ENCODE measurements around the gene EVI2A. TPM values are rescaled to one million over a fixed set of nuclear protein-coding genes. Genes with fewer than 3 reads are reported as not detected.
"Not testable (repeated sequence)": the region's sequence is repeated elsewhere in the genome, so short reads cannot be mapped to it uniquely, and the experiment has no call there.

The EVI2A gene
- total and polyA plus RNA-seq, 8 donors, result 1.9 to 30.9 (median 2.9) TPM

- no peak for ATAC-seq
- DNase-seq, result no peak
- H3K9me3 ChIP-seq, result no peaks in the 10 kb centered on the region
- H3K4me3 ChIP-seq, result no peak overlapping the region
- no peaks in the 10 kb centered on the region for H3K4me1 ChIP-seq
- intact Hi-C loops (cut with DNase I), result no loop called here
- no peaks in the 10 kb centered on the region for H3K27me3 ChIP-seq
- no peak overlapping the region for H3K27ac ChIP-seq
- no peak for TF ChIP-seq CTCF (IDR thresholded peaks at IDR 0.05)
- H3K36me3 ChIP-seq, result no peaks in the 10 kb centered on the region
Measured at GRCh38 chr17:31293581-31293980, 27.8 kb downstream of the EVI2A start.

GRCh38 chr17:31291820-31292219, 29.6 kb downstream of the EVI2A start:
- no peaks in the 10 kb centered on the region for H3K9me3 ChIP-seq
- H3K27me3 ChIP-seq, result no peaks in the 10 kb centered on the region
- DNase-seq (no peak), ATAC-seq (no peak)
- intact Hi-C loops (cut with DNase I), result no loop called here
- H3K4me3 ChIP-seq, result no peak overlapping the region
- H3K27ac ChIP-seq, result no peak overlapping the region
- TF ChIP-seq CTCF (IDR thresholded peaks at IDR 0.05), result no peak
- H3K36me3 ChIP-seq, result no peaks in the 10 kb centered on the region
- H3K4me1 ChIP-seq, result no peaks in the 10 kb centered on the region

- DNase-seq (no peak), ATAC-seq (no peak)
- no peak for TF ChIP-seq CTCF (IDR thresholded peaks at IDR 0.05)
- intact Hi-C loops (cut with DNase I), result no loop called here
- Histone ChIP-seq H3K9me3 (no peaks in the 10 kb centered on the region), H3K4me3 (no peak overlapping the region), H3K27me3 (no peaks in the 10 kb centered on the region), H3K27ac (no peak overlapping the region), H3K4me1 (no peaks in the 10 kb centered on the region), H3K36me3 (peaks cover 0 to 3% of the 10 kb centered on the region in 2 donors)
Measured at GRCh38 chr17:31289790-31290189, 31.6 kb downstream of the EVI2A start.

GRCh38 chr17:31287932-31288331, 33.5 kb downstream of the EVI2A start:
- H3K36me3 ChIP-seq; H3K27ac ChIP-seq; H3K4me3 ChIP-seq; H3K27me3 ChIP-seq; H3K4me1 ChIP-seq; DNase-seq; intact Hi-C loops (cut with DNase I); H3K9me3 ChIP-seq; ATAC-seq: not testable (repeated sequence)

- no peak for TF ChIP-seq CTCF (IDR thresholded peaks at IDR 0.05)
- no peak for DNase-seq
- intact Hi-C loops (cut with DNase I), result no loop called here
- H3K27me3 ChIP-seq, result no peaks in the 10 kb centered on the region
- H3K9me3 ChIP-seq, result no peaks in the 10 kb centered on the region
- no peak overlapping the region for H3K4me3 ChIP-seq
- ATAC-seq, result no peak
- H3K36me3 ChIP-seq, result peaks cover 0 to 6% of the 10 kb centered on the region in 2 donors
- no peak overlapping the region for H3K27ac ChIP-seq
- no peaks in the 10 kb centered on the region for H3K4me1 ChIP-seq
Measured at GRCh38 chr17:31286587-31286986, 34.8 kb downstream of the EVI2A start.

GRCh38 chr17:31283841-31284240, 37.6 kb downstream of the EVI2A start:
- Histone ChIP-seq H3K4me3 (no peak overlapping the region), H3K27ac (no peak overlapping the region), H3K9me3 (no peaks in the 10 kb centered on the region), H3K36me3 (peaks cover 0 to 6% of the 10 kb centered on the region in 2 donors), H3K4me1 (no peaks in the 10 kb centered on the region), H3K27me3 (no peaks in the 10 kb centered on the region)
- intact Hi-C loops (cut with DNase I), result no loop called here
- no peak for ATAC-seq
- DNase-seq, result no peak
- no peak for TF ChIP-seq CTCF (IDR thresholded peaks at IDR 0.05)
